ENCODE measurements around the gene DSC2.
"Not testable (repeated sequence)": the region's sequence is repeated elsewhere in the genome, so short reads cannot be mapped to it uniquely, and the experiment has no call there.

Gene DSC2

GRCh38 chr18:31042084-31042405 lies 60.2 kb downstream of the DSC2 start:
- no peak for DNase-seq

- no peak for DNase-seq
Measured at GRCh38 chr18:31041271-31042083, 60.7 kb downstream of the DSC2 start.

- no peak for DNase-seq
Measured at GRCh38 chr18:31040686-31041270, 61.4 kb downstream of the DSC2 start.

GRCh38 chr18:31039426-31039825 lies 62.8 kb downstream of the DSC2 start:
- no peak for DNase-seq

GRCh38 chr18:31037686-31038085 lies 64.5 kb downstream of the DSC2 start:
- not testable (repeated sequence) for DNase-seq

DNA sequence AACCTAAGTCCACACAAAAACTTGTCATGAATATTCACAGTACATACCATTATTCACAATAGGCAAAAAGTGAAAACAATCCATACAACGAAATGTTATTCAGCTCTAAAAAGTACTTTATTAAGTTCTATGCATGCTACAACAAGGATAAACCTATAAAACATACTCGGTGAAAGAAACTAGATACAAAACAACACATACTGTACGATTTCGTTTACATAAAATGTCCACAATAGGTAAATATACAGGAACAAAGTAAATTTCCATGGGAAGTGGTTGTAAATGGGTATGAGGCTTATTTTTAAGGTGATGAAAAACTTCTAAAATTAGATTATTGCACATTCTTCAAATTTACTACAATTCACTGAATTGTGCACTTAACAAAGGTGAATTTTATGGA lies 67.7 kb downstream of the DSC2 start:
- DNase-seq: no peak

GRCh38 chr18:31030574-31031278 lies 71.5 kb downstream of the DSC2 start:
- no peak for DNase-seq

DNA sequence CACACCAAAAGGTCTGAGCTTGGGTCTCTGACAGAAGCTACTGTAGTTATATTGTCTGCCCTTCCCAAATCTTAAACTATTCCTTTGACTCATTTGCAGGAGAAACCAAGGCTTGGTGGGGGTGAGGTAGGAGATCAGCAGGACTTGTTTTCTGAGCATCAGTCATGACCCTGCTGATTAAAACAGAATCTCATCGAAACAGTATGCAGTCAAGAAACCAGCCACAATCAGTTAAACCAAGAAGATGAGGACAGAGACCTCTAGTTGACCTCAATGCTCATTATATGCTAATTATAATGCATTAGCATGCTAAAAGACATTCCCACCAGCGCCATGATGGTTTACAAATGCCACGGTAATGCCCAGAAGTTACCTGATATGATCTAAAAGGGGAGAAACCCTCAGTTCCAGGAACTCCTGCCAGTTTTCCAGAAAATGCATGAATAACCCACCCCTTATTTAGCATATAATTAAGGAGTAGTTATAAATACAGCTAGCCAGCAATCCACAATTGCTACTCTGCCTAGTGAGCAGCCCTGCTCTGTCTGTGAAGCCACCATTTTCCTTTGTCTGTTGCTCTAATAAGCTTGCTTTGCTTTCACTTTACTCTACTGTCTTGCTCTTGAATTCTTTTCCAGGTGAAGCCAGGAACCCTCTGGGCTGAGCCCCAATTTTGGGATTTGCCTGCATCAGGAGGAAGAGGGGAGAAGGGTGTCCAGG lies 86.3 kb downstream of the DSC2 start:
- DNase-seq: no peak

- not testable (repeated sequence) for DNase-seq
Measured at GRCh38 chr18:31011455-31011854, 90.8 kb downstream of the DSC2 start.

DNA sequence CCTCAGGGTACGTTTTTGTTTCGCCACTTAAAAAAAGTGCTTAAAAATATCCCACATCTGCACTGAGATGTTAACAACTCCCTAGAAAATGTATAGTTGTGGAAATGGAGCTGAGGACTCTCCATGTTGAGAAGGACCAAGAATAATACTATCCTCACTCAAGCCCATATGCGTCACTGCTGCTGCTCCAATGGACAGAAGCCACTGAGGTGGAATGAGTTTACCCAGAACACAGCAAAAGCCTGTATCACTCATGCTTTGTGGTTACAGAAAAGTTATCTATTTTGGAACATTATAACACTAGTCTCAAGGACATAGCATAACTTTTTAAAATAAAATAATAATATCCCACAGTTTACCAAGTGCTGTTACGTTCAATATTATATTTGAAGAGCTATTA lies 91.6 kb downstream of the DSC2 start:
- no peak for DNase-seq

Measured in hippocampal formation (tissue), 2 donors.